SIG-M5 (cell line): ENCODE measurements around the gene GTPBP2.
"Not testable (repeated sequence)": the region's sequence is repeated elsewhere in the genome, so short reads cannot be mapped to it uniquely, and the experiment has no call there.

Source experiments
- DNase-seq: peaks from one replicate; lab custom pipeline; 2025; lab: John Stamatoyannopoulos, UW

GTPBP2 gene

GRCh38 chr6:43629104-43629504 lies at the start of gene GTPBP2:
TSS of gene GTPBP2 (minus strand) at chr6:43629264. CDS start at chr6:43629162, 102 bp downstream.
- DNase-seq = peak; percentile 89

GRCh38 chr6:43678341-43678740 lies 49.3 kb upstream of the GTPBP2 start:
- DNase-seq = no peak

- DNase-seq = no peak
Measured at GRCh38 chr6:43677759-43678158, 48.7 kb upstream of the GTPBP2 start.

- no peak for DNase-seq
Measured at GRCh38 chr6:43676962-43677606, 48.0 kb upstream of the GTPBP2 start.

- DNase-seq = no peak
Measured at GRCh38 chr6:43674921-43675320, 45.9 kb upstream of the GTPBP2 start.

- no peak for DNase-seq
Measured at GRCh38 chr6:43674291-43674690, 45.2 kb upstream of the GTPBP2 start.

GRCh38 chr6:43673444-43674084 lies 44.5 kb upstream of the GTPBP2 start:
- DNase-seq = no peak

GRCh38 chr6:43671801-43672690 lies 43.0 kb upstream of the GTPBP2 start:
- DNase-seq = no peak

GRCh38 chr6:43671011-43671800 lies 42.1 kb upstream of the GTPBP2 start:
- no peak for DNase-seq

- no peak for DNase-seq
Measured at GRCh38 chr6:43670623-43670986, 41.5 kb upstream of the GTPBP2 start.

- DNase-seq = no peak
Measured at GRCh38 chr6:43669922-43670622, 41.0 kb upstream of the GTPBP2 start.

GRCh38 chr6:43669050-43669921 lies 40.2 kb upstream of the GTPBP2 start:
- DNase-seq = no peak

- DNase-seq = no peak
Measured at GRCh38 chr6:43668151-43669028, 39.3 kb upstream of the GTPBP2 start.

- DNase-seq = no peak
Measured at GRCh38 chr6:43667245-43668150, 38.4 kb upstream of the GTPBP2 start.

GRCh38 chr6:43666196-43666920 lies 37.3 kb upstream of the GTPBP2 start:
- DNase-seq = no peak

- no peak for DNase-seq
Measured at GRCh38 chr6:43665376-43665775, 36.3 kb upstream of the GTPBP2 start.

GRCh38 chr6:43662948-43663347 lies 33.9 kb upstream of the GTPBP2 start:
- not testable (repeated sequence) for DNase-seq

GRCh38 chr6:43658161-43658560 lies 29.1 kb upstream of the GTPBP2 start:
- no peak for DNase-seq
